Caco-2 (cell line): ENCODE measurements around the gene TUBA8. TPM values are rescaled to one million over a fixed set of nuclear protein-coding genes. Genes with fewer than 3 reads are reported as not detected.
"Not testable (repeated sequence)": the region's sequence is repeated elsewhere in the genome, so short reads cannot be mapped to it uniquely, and the experiment has no call there.

Source experiments
- BruUV-seq: library from RNA; stranded (reverse); fragments of 400-500 nt; replicated peaks from 2 replicates; lab custom pipeline; 2021; lab: Mats Ljungman, UMichigan
- CTCF ChIA-PET: fragments of 300-600 bp; sonication (Branson Sonifier 250); formaldehyde crosslinking; loops from one replicate; lab custom pipeline; 2022; ENCODE audit warnings: antibody characterized with exemption; lab: Charles Lee
- POLR2A ChIA-PET: fragments of 300-600 bp; sonication (Branson Sonifier 250); formaldehyde crosslinking; loops from one replicate; lab custom pipeline; 2022; ENCODE audit warnings: antibody characterized with exemption; lab: Charles Lee
- DNase-seq, 2 experiments: peaks; one replicate each; pipeline versions ENCODE4 v3.0.0 to v3.0.0-alpha.2; 2020 to 2022
- H3K27me3 ChIP-seq: replicated peaks from 2 replicates; pipeline ENCODE4 v1.6.0; 2011; ENCODE audit warnings: low read length; ENCODE audit not compliant: control insufficient read depth, insufficient read depth
- H3K36me3 ChIP-seq: 2 replicates; pipeline ENCODE4 v1.5.1; 2011; ENCODE audit warnings: low read length; ENCODE audit not compliant: control insufficient read depth, insufficient read depth
- H3K4me1 ChIP-seq: fragments of 250-450 bp; sonication (Bioruptor Pico); 2 replicates; pipeline ENCODE4 v1.5.1; 2020; ENCODE audit warnings: mild to moderate bottlenecking
- H3K4me3 ChIP-seq: 2 replicates; pipeline ENCODE4 v1.5.1; 2011; ENCODE audit warnings: low read depth, mild to moderate bottlenecking, control low read depth, low read length
- H3K9me3 ChIP-seq: fragments of 250-450 bp; sonication (Bioruptor Pico); 2 replicates; pipeline ENCODE4 v1.5.1; 2020; ENCODE audit warnings: mild to moderate bottlenecking, moderate library complexity
- H3K27ac Mint-ChIP-seq: one replicate; pipeline ENCODE4 v1.8.0; 2022; ENCODE audit warnings: mixed read lengths; ENCODE audit not compliant: unreplicated experiment
- H3K27me3 Mint-ChIP-seq: one replicate; pipeline ENCODE4 v1.8.0; 2022; ENCODE audit warnings: mixed read lengths; ENCODE audit not compliant: insufficient read depth, unreplicated experiment
- H3K36me3 Mint-ChIP-seq: one replicate; pipeline ENCODE4 v1.8.0; 2022; ENCODE audit warnings: mild to moderate bottlenecking, mixed read lengths; ENCODE audit not compliant: insufficient read depth, unreplicated experiment
- H3K4me1 Mint-ChIP-seq: one replicate; pipeline ENCODE4 v1.8.0; 2022; ENCODE audit warnings: low read depth, mixed read lengths; ENCODE audit not compliant: unreplicated experiment
- H3K4me3 Mint-ChIP-seq: one replicate; pipeline ENCODE4 v1.8.0; 2022; ENCODE audit warnings: mild to moderate bottlenecking, moderate library complexity, mixed read lengths; ENCODE audit not compliant: unreplicated experiment
- H3K9me3 Mint-ChIP-seq: one replicate; pipeline ENCODE4 v1.8.0; 2022; ENCODE audit warnings: mixed read lengths; ENCODE audit not compliant: unreplicated experiment
- intact Hi-C: fragments of 100-400 bp; cut with micrococcal nuclease; formaldehyde crosslinking; loops from one replicate; pipeline ENCODE4 v1.10.0; 2022; ENCODE audit not compliant: unreplicated experiment
- total RNA-seq: library from RNA; stranded (reverse); gene quantifications from 2 replicates; pipeline ENCODE4 v1.2.3, GENCODE V29; 2022
- TF ChIP-seq, protein P1 (sequence below), 2 experiments: fragments of 200-600 bp in 1 of 2; IDR thresholded peaks; 1 replicate in 1 of 2; 2 replicates in 1 of 2; pipeline versions ENCODE4 v1.5.1 to v1.8.0; 2011 to 2022; ENCODE audit warnings: antibody characterized with exemption in 1 of 2, control low read depth in 1 of 2, inconsistent platforms in 1 of 2, low read depth in 1 of 2, low read length in 1 of 2, mild to moderate bottlenecking in 1 of 2, moderate library complexity in 1 of 2; ENCODE audit not compliant: insufficient read depth in 1 of 2, severe bottlenecking in 1 of 2, unreplicated experiment in 1 of 2

Gene TUBA8
- total RNA-seq, 1 experiment from 2014 or later, result 0.73 TPM

- Histone ChIP-seq H3K4me1 (peaks cover 54% of the 10 kb centered on the region), H3K9me3 (no peaks in the 10 kb centered on the region), H3K4me3 (no peak overlapping the region), H3K27me3 (no peaks in the 10 kb centered on the region), H3K36me3 (no peaks in the 10 kb centered on the region)
- Mint-ChIP-seq H3K4me3 (no peak overlapping the region), H3K27ac (no peak overlapping the region), H3K4me1 (peaks cover 38% of the 10 kb centered on the region), H3K9me3 (peaks cover 7% of the 10 kb centered on the region), H3K36me3 (no peaks in the 10 kb centered on the region), H3K27me3 (no peaks in the 10 kb centered on the region)
- TF ChIP-seq, protein P1, sequence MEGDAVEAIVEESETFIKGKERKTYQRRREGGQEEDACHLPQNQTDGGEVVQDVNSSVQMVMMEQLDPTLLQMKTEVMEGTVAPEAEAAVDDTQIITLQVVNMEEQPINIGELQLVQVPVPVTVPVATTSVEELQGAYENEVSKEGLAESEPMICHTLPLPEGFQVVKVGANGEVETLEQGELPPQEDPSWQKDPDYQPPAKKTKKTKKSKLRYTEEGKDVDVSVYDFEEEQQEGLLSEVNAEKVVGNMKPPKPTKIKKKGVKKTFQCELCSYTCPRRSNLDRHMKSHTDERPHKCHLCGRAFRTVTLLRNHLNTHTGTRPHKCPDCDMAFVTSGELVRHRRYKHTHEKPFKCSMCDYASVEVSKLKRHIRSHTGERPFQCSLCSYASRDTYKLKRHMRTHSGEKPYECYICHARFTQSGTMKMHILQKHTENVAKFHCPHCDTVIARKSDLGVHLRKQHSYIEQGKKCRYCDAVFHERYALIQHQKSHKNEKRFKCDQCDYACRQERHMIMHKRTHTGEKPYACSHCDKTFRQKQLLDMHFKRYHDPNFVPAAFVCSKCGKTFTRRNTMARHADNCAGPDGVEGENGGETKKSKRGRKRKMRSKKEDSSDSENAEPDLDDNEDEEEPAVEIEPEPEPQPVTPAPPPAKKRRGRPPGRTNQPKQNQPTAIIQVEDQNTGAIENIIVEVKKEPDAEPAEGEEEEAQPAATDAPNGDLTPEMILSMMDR (IDR thresholded peaks at IDR 0.05; ENCODE audit: insufficient read depth in 1 of 2, low read depth in 1 of 2, low read length in 1 of 2, severe bottlenecking in 1 of 2, unreplicated experiment in 1 of 2), result no peak
- intact Hi-C loops, result no loop called here
- no TSS peak for BruUV-seq
- no peak for DNase-seq
- CTCF ChIA-PET, result interaction anchor here (0.5 kb wide), 1 partner anchor 34 kb away, joined by 3 read pairs; no protein-coding TSS in a partner anchor
- POLR2A ChIA-PET, result no interaction called here
Measured at GRCh38 chr22:18071968-18072310, 38.7 kb upstream of the TUBA8 start.

DNA sequence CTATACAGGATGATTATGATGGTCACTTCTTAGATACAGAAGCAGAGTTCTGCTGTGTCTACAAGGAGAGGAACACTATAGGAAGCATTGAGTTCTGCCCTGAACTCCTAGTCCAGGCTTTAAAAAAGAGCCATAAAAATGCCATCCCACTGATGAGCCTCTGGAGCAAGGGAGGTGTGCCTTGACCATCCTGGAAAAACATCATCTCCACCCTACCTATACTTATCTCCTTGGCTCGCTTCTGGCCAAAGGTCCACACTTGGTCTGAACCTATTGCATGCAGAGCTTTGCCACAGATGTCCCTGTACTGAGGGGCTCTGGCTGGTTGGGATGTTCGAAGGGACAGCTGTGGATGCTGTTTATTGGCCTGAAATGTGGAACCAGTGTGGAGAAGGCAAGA is 37.1 kb upstream of the TUBA8 start:
- Mint-ChIP-seq H3K27me3 (no peaks in the 10 kb centered on the region), H3K4me1 (peaks cover 30% of the 10 kb centered on the region), H3K4me3 (no peak overlapping the region), H3K9me3 (no peaks in the 10 kb centered on the region), H3K27ac (no peak overlapping the region), H3K36me3 (peaks cover 11% of the 10 kb centered on the region)
- H3K27me3 ChIP-seq, result no peaks in the 10 kb centered on the region
- CTCF ChIA-PET, result no interaction called here
- DNase-seq, result no peak
- H3K4me3 ChIP-seq, result no peak overlapping the region
- intact Hi-C loops, result no loop called here
- no TSS peak for BruUV-seq
- H3K9me3 ChIP-seq, result no peaks in the 10 kb centered on the region
- TF ChIP-seq, protein P1 (IDR thresholded peaks at IDR 0.05; ENCODE audit: insufficient read depth in 1 of 2, low read depth in 1 of 2, low read length in 1 of 2, severe bottlenecking in 1 of 2, unreplicated experiment in 1 of 2), result no peak
- POLR2A ChIA-PET, result no interaction called here
- H3K36me3 ChIP-seq, result no peaks in the 10 kb centered on the region
- peaks cover 49% of the 10 kb centered on the region for H3K4me1 ChIP-seq

GRCh38 chr22:18073927-18074326 is 36.7 kb upstream of the TUBA8 start:
- H3K27me3 ChIP-seq, H3K27ac Mint-ChIP-seq, intact Hi-C loops, POLR2A ChIA-PET, H3K4me3 Mint-ChIP-seq, CTCF ChIA-PET, H3K9me3 Mint-ChIP-seq, BruUV-seq, DNase-seq, H3K4me3 ChIP-seq, H3K36me3 ChIP-seq, H3K9me3 ChIP-seq, H3K27me3 Mint-ChIP-seq: not testable (repeated sequence)
- peaks cover 44% of the 10 kb centered on the region for H3K4me1 ChIP-seq
- H3K4me1 Mint-ChIP-seq, result peaks cover 30% of the 10 kb centered on the region
- peaks cover 15% of the 10 kb centered on the region for H3K36me3 Mint-ChIP-seq
